ENCODE data around the gene LUC7L2.

- TF ChIP-seq CTCF (IDR thresholded peaks at IDR 0.05; ENCODE audit: borderline replicate concordance, extremely low read depth, low read length, poor library complexity, severe bottlenecking) (no peak), EZH2 (IDR thresholded peaks at IDR 0.05; ENCODE audit: borderline replicate concordance, low read depth, low read length, severe bottlenecking) (no peak)
These were observed 77.1 kb downstream of the LUC7L2 start for GRCh38 chr7:139436806-139437205.

All from DND-41 (cell line).